H9 (cell line): Measurements from ENCODE around the gene PARL. TPM values are rescaled to one million over a fixed set of nuclear protein-coding genes. Genes with fewer than 3 reads are reported as not detected.

Experiments used
- DNase-seq: peaks from one replicate; pipeline ENCODE4 v3.0.0-alpha.2; 2017
- H2AFZ ChIP-seq: one replicate; pipeline ENCODE4 v1.6.1; 2013; ENCODE audit warnings: mild to moderate bottlenecking, low read length, control low read depth, moderate library complexity
- H2AK5ac ChIP-seq: 2 replicates; pipeline ENCODE4 v1.6.1; 2013; ENCODE audit warnings: low read length, control low read depth, mixed read lengths; ENCODE audit not compliant: insufficient read length
- H2BK120ac ChIP-seq: one replicate; pipeline ENCODE4 v1.6.1; 2013; ENCODE audit warnings: low read depth, mild to moderate bottlenecking, low read length, control low read depth, inconsistent platforms; ENCODE audit not compliant: poor library complexity, severe bottlenecking
- H2BK12ac ChIP-seq: 2 replicates; pipeline ENCODE4 v1.6.1; 2013; ENCODE audit warnings: low read length, control low read depth, mixed read lengths, low read depth; ENCODE audit not compliant: insufficient read length
- H2BK15ac ChIP-seq: 2 replicates; pipeline ENCODE4 v1.6.1; 2013; ENCODE audit warnings: low read depth, low read length, control low read depth
- H2BK20ac ChIP-seq: one replicate; pipeline ENCODE4 v1.6.1; 2013; ENCODE audit warnings: low read depth, mild to moderate bottlenecking, low read length, control low read depth, inconsistent platforms; ENCODE audit not compliant: poor library complexity, severe bottlenecking
- H2BK5ac ChIP-seq: 2 replicates; pipeline ENCODE4 v1.6.1; 2013; ENCODE audit warnings: low read length, control low read depth, mixed read lengths; ENCODE audit not compliant: insufficient read length
- H3K14ac ChIP-seq: 2 replicates; pipeline ENCODE4 v1.6.1; 2013; ENCODE audit warnings: low read length, control low read depth; ENCODE audit not compliant: insufficient read depth
- H3K18ac ChIP-seq: 2 replicates; pipeline ENCODE4 v1.6.1; 2013; ENCODE audit warnings: low read depth, mild to moderate bottlenecking, mixed read lengths, low read length, control low read depth; ENCODE audit not compliant: insufficient read length
- H3K23ac ChIP-seq: 2 replicates; pipeline ENCODE4 v1.6.1; 2013; ENCODE audit warnings: low read length, control low read depth, mixed read lengths, low read depth; ENCODE audit not compliant: insufficient read length
- H3K23me2 ChIP-seq: 2 replicates; pipeline ENCODE4 v1.6.1; 2013; ENCODE audit warnings: low read depth, mild to moderate bottlenecking, mixed read lengths, low read length, control low read depth; ENCODE audit not compliant: insufficient read length, poor library complexity, severe bottlenecking
- H3K27ac ChIP-seq: 2 replicates; pipeline ENCODE4 v1.5.1; 2013; ENCODE audit warnings: low read length, control low read depth, mixed read lengths, low read depth; ENCODE audit not compliant: insufficient read length
- H3K27me3 ChIP-seq: 2 replicates; pipeline ENCODE4 v1.6.1; 2013; ENCODE audit warnings: low read length, control low read depth, inconsistent platforms; ENCODE audit not compliant: insufficient read depth
- H3K4ac ChIP-seq: 2 replicates; pipeline ENCODE4 v1.6.1; 2013; ENCODE audit warnings: low read depth, mild to moderate bottlenecking, control low read depth, inconsistent platforms, low read length, moderate library complexity
- H3K4me1 ChIP-seq: 2 replicates; pipeline ENCODE4 v1.6.1; 2013; ENCODE audit warnings: low read length, control low read depth, inconsistent platforms; ENCODE audit not compliant: insufficient read depth
- H3K4me2 ChIP-seq: 2 replicates; pipeline ENCODE4 v1.6.1; 2013; ENCODE audit warnings: low read length, control low read depth, mixed read lengths; ENCODE audit not compliant: insufficient read length, insufficient read depth
- H3K56ac ChIP-seq: 2 replicates; pipeline ENCODE4 v1.6.1; 2013; ENCODE audit warnings: low read depth, mild to moderate bottlenecking, mixed read lengths, low read length, control low read depth; ENCODE audit not compliant: insufficient read length
- H3K79me1 ChIP-seq: 2 replicates; pipeline ENCODE4 v1.6.1; 2013; ENCODE audit warnings: low read depth, mild to moderate bottlenecking, moderate library complexity, low read length, control low read depth, inconsistent platforms; ENCODE audit not compliant: insufficient read depth, poor library complexity, severe bottlenecking
- H3K79me2 ChIP-seq: 2 replicates; pipeline ENCODE4 v1.6.1; 2013; ENCODE audit warnings: low read length, control low read depth, inconsistent platforms; ENCODE audit not compliant: insufficient read depth
- H3K9ac ChIP-seq: 2 replicates; pipeline ENCODE4 v1.6.1; 2013; ENCODE audit warnings: low read length, control low read depth, mixed read lengths; ENCODE audit not compliant: insufficient read length; ENCODE audit errors: extremely low read depth
- H3K9me3 ChIP-seq: one replicate; pipeline ENCODE4 v1.6.1; 2013; ENCODE audit warnings: low read depth, low read length, inconsistent platforms; ENCODE audit not compliant: control insufficient read depth
- H3T11ph ChIP-seq: one replicate; pipeline ENCODE4 v1.6.1; 2013; ENCODE audit warnings: mild to moderate bottlenecking, low read length, control low read depth, inconsistent platforms
- H4K20me1 ChIP-seq: one replicate; pipeline ENCODE4 v1.6.1; 2013; ENCODE audit not compliant: control insufficient read depth, insufficient read length, insufficient read depth
- H4K5ac ChIP-seq: 2 replicates; pipeline ENCODE4 v1.6.1; 2013; ENCODE audit warnings: low read depth, mild to moderate bottlenecking, mixed read lengths, low read length, control low read depth; ENCODE audit not compliant: insufficient read length
- H4K8ac ChIP-seq: replicated peaks from 2 replicates; pipeline ENCODE4 v1.6.1; 2013; ENCODE audit warnings: low read length, control low read depth, mixed read lengths, low read depth; ENCODE audit not compliant: insufficient read length
- H4K91ac ChIP-seq: 2 replicates; pipeline ENCODE4 v1.6.1; 2013; ENCODE audit warnings: low read depth, mild to moderate bottlenecking, moderate library complexity, mixed read lengths, low read length, control low read depth; ENCODE audit not compliant: insufficient read length
- H3K27ac Mint-ChIP-seq, 3 experiments: 2 replicates in 2 of 3; 3 replicates in 1 of 3; pipeline ENCODE4 v1.8.0; 2020 to 2021; ENCODE audit warnings: mixed read lengths in 3 of 3, mild to moderate bottlenecking in 1 of 3, moderate library complexity in 1 of 3
- H3K27me3 Mint-ChIP-seq: 2 replicates; pipeline ENCODE4 v1.8.0; 2021; ENCODE audit warnings: low read depth, mild to moderate bottlenecking, moderate library complexity, mixed read lengths
- H3K36me3 Mint-ChIP-seq, 3 experiments: 2 replicates in 2 of 3; 3 replicates in 1 of 3; pipeline ENCODE4 v1.8.0; 2020 to 2021; ENCODE audit warnings: low read depth in 3 of 3, mixed read lengths in 3 of 3; ENCODE audit not compliant: insufficient read depth in 1 of 3
- H3K4me1 Mint-ChIP-seq, 2 experiments: 2 replicates each; pipeline ENCODE4 v1.8.0; 2020; ENCODE audit warnings: mixed read lengths in 2 of 2
- H3K4me3 Mint-ChIP-seq, 2 experiments: 2 replicates in 1 of 2; 3 replicates in 1 of 2; pipeline ENCODE4 v1.8.0; 2020 to 2021; ENCODE audit warnings: mild to moderate bottlenecking in 2 of 2, mixed read lengths in 2 of 2, moderate library complexity in 1 of 2
- H3K9me3 Mint-ChIP-seq, 2 experiments: 2 replicates in 1 of 2; 3 replicates in 1 of 2; pipeline ENCODE4 v1.8.0; 2020; ENCODE audit warnings: mild to moderate bottlenecking in 2 of 2, mixed read lengths in 2 of 2, moderate library complexity in 1 of 2
- WGBS: extraction: QIAGEN DNeasy Blood & Tissue Kit; methylation state at CpG from one replicate; pipeline ENCODE4 v1.1.7; 2013; ENCODE audit warnings: missing lambda C conversion rate, low lambda C conversion rate, mixed read lengths; ENCODE audit not compliant: insufficient read length; ENCODE audit errors: extremely low coverage; 5-methylcytosine and 5-hydroxymethylcytosine counted together
- total RNA-seq: library from RNA; stranded (reverse); gene quantifications from 2 replicates; pipeline ENCODE4 v1.2.1, GENCODE V29; 2021
- TF ChIP-seq, protein P1 (sequence below): fragments of 200-600 bp; sonication (generic); conservative IDR thresholded peaks from 3 replicates; pipeline ENCODE4 v1.8.0; 2021; ENCODE audit warnings: antibody characterized with exemption, mild to moderate bottlenecking

The PARL gene
- total RNA-seq, 1 experiment from 2014 or later, result 94.5 TPM

DNA sequence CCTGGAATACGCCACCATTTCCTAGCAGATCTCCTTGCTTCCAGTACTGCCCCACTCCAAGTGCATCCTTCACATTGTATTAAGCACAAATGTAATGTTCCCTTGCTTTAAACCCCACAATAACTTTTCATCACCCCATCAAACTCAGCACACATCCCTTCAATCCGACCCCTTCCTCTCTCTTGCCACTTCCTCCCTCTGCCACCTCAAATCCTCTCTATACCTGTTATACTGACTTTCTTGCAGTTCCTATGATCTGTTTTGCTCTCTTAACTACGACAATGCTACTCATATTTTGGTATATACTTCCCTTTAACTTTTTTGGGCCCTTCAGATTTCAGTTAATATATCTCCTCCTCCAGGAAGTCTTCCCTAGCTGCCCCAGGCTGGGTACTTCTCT lies 14.1 kb downstream of the PARL start:
- no peak overlapping the region for H2BK20ac ChIP-seq
- no peaks in the 10 kb centered on the region for H3K23me2 ChIP-seq
- H3K27ac ChIP-seq, result no peak overlapping the region
- H3K4me1 ChIP-seq, result no peaks in the 10 kb centered on the region
- no peaks in the 10 kb centered on the region for H3K27me3 ChIP-seq
- H2AFZ ChIP-seq, result no peak overlapping the region
- no peak for DNase-seq
- H2BK5ac ChIP-seq, result no peak overlapping the region
- no peak overlapping the region for H2BK12ac ChIP-seq
- H3K9ac ChIP-seq, result no peak overlapping the region
- Mint-ChIP-seq H3K36me3 (peaks cover 16 to 28% (median 27%) of the 10 kb centered on the region in 3 experiments), H3K27me3 (no peaks in the 10 kb centered on the region), H3K9me3 (peaks cover 3% of the 10 kb centered on the region in 2 experiments; a peak in 2 of 5 replicates), H3K4me3 (no peak overlapping the region), H3K27ac (no peak overlapping the region), H3K4me1 (no peaks in the 10 kb centered on the region)
- no peak overlapping the region for H2BK15ac ChIP-seq
- H3K4me2 ChIP-seq, result no peak overlapping the region
- no peak overlapping the region for H3K4ac ChIP-seq
- H3K9me3 ChIP-seq, result no peaks in the 10 kb centered on the region
- H4K5ac ChIP-seq, result no peak overlapping the region
- no peak overlapping the region for H4K91ac ChIP-seq
- no peaks in the 10 kb centered on the region for H4K20me1 ChIP-seq
- H3K56ac ChIP-seq, result no peak overlapping the region
- no peak overlapping the region for H3T11ph ChIP-seq
- H3K18ac ChIP-seq, result no peak overlapping the region
- WGBS, result 100% methylated on average over 1 of the region's 3 CpGs
- H3K14ac ChIP-seq, result no peak overlapping the region
- no peak overlapping the region for H2AK5ac ChIP-seq
- TF ChIP-seq, protein P1, sequence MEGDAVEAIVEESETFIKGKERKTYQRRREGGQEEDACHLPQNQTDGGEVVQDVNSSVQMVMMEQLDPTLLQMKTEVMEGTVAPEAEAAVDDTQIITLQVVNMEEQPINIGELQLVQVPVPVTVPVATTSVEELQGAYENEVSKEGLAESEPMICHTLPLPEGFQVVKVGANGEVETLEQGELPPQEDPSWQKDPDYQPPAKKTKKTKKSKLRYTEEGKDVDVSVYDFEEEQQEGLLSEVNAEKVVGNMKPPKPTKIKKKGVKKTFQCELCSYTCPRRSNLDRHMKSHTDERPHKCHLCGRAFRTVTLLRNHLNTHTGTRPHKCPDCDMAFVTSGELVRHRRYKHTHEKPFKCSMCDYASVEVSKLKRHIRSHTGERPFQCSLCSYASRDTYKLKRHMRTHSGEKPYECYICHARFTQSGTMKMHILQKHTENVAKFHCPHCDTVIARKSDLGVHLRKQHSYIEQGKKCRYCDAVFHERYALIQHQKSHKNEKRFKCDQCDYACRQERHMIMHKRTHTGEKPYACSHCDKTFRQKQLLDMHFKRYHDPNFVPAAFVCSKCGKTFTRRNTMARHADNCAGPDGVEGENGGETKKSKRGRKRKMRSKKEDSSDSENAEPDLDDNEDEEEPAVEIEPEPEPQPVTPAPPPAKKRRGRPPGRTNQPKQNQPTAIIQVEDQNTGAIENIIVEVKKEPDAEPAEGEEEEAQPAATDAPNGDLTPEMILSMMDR, result no peak
- H3K79me1 ChIP-seq, result peaks cover 7% of the 10 kb centered on the region
- H2BK120ac ChIP-seq, result no peak overlapping the region
- peaks cover 8% of the 10 kb centered on the region; the same call in 1 of the 2 replicates for H3K79me2 ChIP-seq
- H3K23ac ChIP-seq, result no peak overlapping the region
- H4K8ac ChIP-seq, result no peak overlapping the region
